Measurements from ENCODE around the gene PTPN12.

GRCh38 chr7:77540402-77540822 is 3.3 kb downstream of the PTPN12 start:
- no peak for TF ChIP-seq CTCF (IDR thresholded peaks at IDR 0.05)
- TF ChIP-seq POLR2A (IDR thresholded peaks at IDR 0.05) = no peak
